Spleen (tissue), 11 donors: ENCODE data around the gene GNG7. TPM values are rescaled to one million over a fixed set of nuclear protein-coding genes. Genes with fewer than 3 reads are reported as not detected.

Experiments used
- DNase-seq: peaks from one replicate; pipeline ENCODE4 v3.0.0-alpha.2; 2020
- H3K27ac ChIP-seq, 8 donors: fragments of 200-600 bp; sonication (generic) in 7 of 8; 1 replicate in 4 of 8; 2 replicates in 4 of 8; pipeline versions ENCODE4 v1.5.0 to v1.8.0; 2016 to 2021; ENCODE audit warnings: inconsistent platforms in 4 of 8, mild to moderate bottlenecking in 4 of 8, moderate library complexity in 1 of 8
- H3K27me3 ChIP-seq, 7 donors: fragments of 200-600 bp; sonication (generic) in 6 of 7; replicated peaks in 1 of 7; 1 replicate in 4 of 7; 2 replicates in 3 of 7; pipeline versions ENCODE4 v1.5.0 to v1.8.0; 2016 to 2021; ENCODE audit warnings: inconsistent platforms in 3 of 7, mild to moderate bottlenecking in 1 of 7
- H3K36me3 ChIP-seq, 6 donors: fragments of 200-600 bp; sonication (generic) in 5 of 6; 1 replicate in 4 of 6; 2 replicates in 2 of 6; pipeline versions ENCODE4 v1.5.0 to v1.8.0; 2016 to 2021; ENCODE audit warnings: inconsistent platforms in 2 of 6
- H3K4me1 ChIP-seq, 6 donors: fragments of 200-600 bp; sonication (generic) in 5 of 6; 1 replicate in 3 of 6; 2 replicates in 3 of 6; pipeline versions ENCODE4 v1.5.0 to v1.8.0; 2016 to 2021; ENCODE audit warnings: inconsistent platforms in 3 of 6
- H3K4me3 ChIP-seq, 8 donors: fragments of 200-600 bp; sonication (generic) in 7 of 8; 1 replicate in 4 of 8; 2 replicates in 4 of 8; pipeline versions ENCODE4 v1.5.0 to v1.8.0; 2016 to 2021; ENCODE audit warnings: inconsistent platforms in 4 of 8, mild to moderate bottlenecking in 4 of 8, moderate library complexity in 2 of 8
- H3K9me3 ChIP-seq, 8 donors: fragments of 200-600 bp; sonication (generic) in 7 of 8; 1 replicate in 4 of 8; 2 replicates in 4 of 8; pipeline versions ENCODE4 v1.5.0 to v1.8.0; 2016 to 2021; ENCODE audit warnings: inconsistent platforms in 4 of 8
- CTCF ChIP-seq, 11 experiments: fragments of 200-600 bp in 7 of 11; fragments of 450-650 bp in 4 of 11; sonication (generic) in 4 of 11; IDR thresholded peaks in 8 of 11; conservative IDR thresholded peaks in 3 of 11; 1 replicate in 7 of 11; 2 replicates in 4 of 11; pipeline versions ENCODE4 v1.4.0 to v1.8.0; 2016 to 2021; ENCODE audit warnings: antibody characterized with exemption in 11 of 11, inconsistent platforms in 4 of 11, mild to moderate bottlenecking in 1 of 11
- POLR2A ChIP-seq, 3 donors: fragments of 450-650 bp; IDR thresholded peaks; one replicate each; pipeline ENCODE4 v1.5.1; 2017; ENCODE audit warnings: antibody characterized with exemption in 3 of 3, mild to moderate bottlenecking in 1 of 3
- POLR2AphosphoS5 ChIP-seq, 3 donors: sonication (generic); formaldehyde crosslinking; IDR thresholded peaks; one replicate each; pipeline ENCODE4 v1.5.1; 2017; ENCODE audit warnings: antibody characterized with exemption in 3 of 3
- WGBS, 5 donors: extraction: QIAGEN DNeasy Blood & Tissue Kit in 3 of 5; methylation state at CpG; one replicate each; pipeline versions ENCODE4 v1.1.5 to v1.1.7; 2013 to 2018; 5-methylcytosine and 5-hydroxymethylcytosine counted together
- intact Hi-C: fragments of 100-400 bp; cut with DNase I; formaldehyde crosslinking; loops from one replicate; pipeline ENCODE4 v1.15.0; 2023; ENCODE audit warnings: low total_unique reads
- polyA plus RNA-seq, 3 donors: library from polyadenylated mRNA; stranded (reverse); fragments of 200-250 nt; gene quantifications; one replicate each; pipeline ENCODE4 v1.2.1, GENCODE V29; 2013
- total RNA-seq, 7 donors: library from RNA; depleted of rRNA in 3 of 7; stranded (reverse); fragments of >200 nt in 3 of 7; fragmentation: NEBNext Ultra II Directional in 4 of 7; extraction: Animal tissue kit (Norgen Biotek cat#: 25700) in 4 of 7; gene quantifications; one replicate each; pipeline versions ENCODE4 v1.1.0 to v1.2.1, GENCODE V29; 2016 to 2021
- donor health status: healthy with polysubstance abuse.
- donor health status: DM: no; HTN: no; CAD: no; lungs with moderate emphysema.
- donor health status: DM: no; HTN: no; CAD: no.
- donor health status: Bipolar disorder and iron deficiency.
- donor health status: healthy.
- donor health status: DM: no; HTN: no; CAD: no.
- donor health status: DM: yes; HTN: yes; CAD: no.

Gene GNG7
- total and polyA plus RNA-seq, 10 donors, result 17.2 to 34.6 (median 18.9) TPM

GRCh38 chr19:2739602-2740313 is 37.3 kb upstream of the GNG7 start, which contains the start of gene SLC39A3:
Gene SLC39A3 (minus strand): TSS chr19:2740017. CDS start chr19:2737257, 2,760 bp downstream.
- peaks cover 0 to 13% (median 0%) of the 10 kb centered on the region in 7 donors for H3K27me3 ChIP-seq
- WGBS, 5 donors, result 1 to 2% (median 1%) methylated on average over 10 to 64 of the region's 64 CpGs
- H3K36me3 ChIP-seq, result peaks cover 0 to 28% (median 23%) of the 10 kb centered on the region in 6 donors
- intact Hi-C loops, result no loop called here
- TF ChIP-seq POLR2AphosphoS5 (IDR thresholded peaks at IDR 0.05) (peak; percentile 76 to 87 (median 81)), CTCF (IDR thresholded peaks at IDR 0.05 in 8 of 11, conservative IDR thresholded peaks at IDR 0.05 in 3 of 11) (peak; percentile 13 to 62 (median 44)), POLR2A (IDR thresholded peaks at IDR 0.05) (no peak)
- H3K9me3 ChIP-seq, result peaks cover 0 to 8% (median 0%) of the 10 kb centered on the region in 8 donors
- peak; percentile 97 for DNase-seq
- H3K4me1 ChIP-seq, result peaks cover 0 to 45% (median 30%) of the 10 kb centered on the region in 6 donors
- peak within 1 kb of the TSS; percentile 63 to 89 (median 79) for H3K27ac ChIP-seq
- peak within 1 kb of the TSS; percentile 82 to 100 (median 94) for H3K4me3 ChIP-seq

GRCh38 chr19:2736550-2737190 is 34.2 kb upstream of the GNG7 start:
- no peak for DNase-seq
- peak overlapping the region in 2 of 8 donors; percentile 11 to 37 for H3K27ac ChIP-seq
- H3K9me3 ChIP-seq, result peaks cover 0 to 8% (median 0%) of the 10 kb centered on the region in 8 donors
- peak overlapping the region in 1 of 8 donors; percentile 3 for H3K4me3 ChIP-seq
- H3K36me3 ChIP-seq, result peaks cover 0 to 59% (median 49%) of the 10 kb centered on the region in 6 donors
- peaks cover 0 to 53% (median 32%) of the 10 kb centered on the region in 6 donors for H3K4me1 ChIP-seq
- WGBS, 5 donors, result 81 to 97% (median 94%) methylated on average over 13 to 15 of the region's 15 CpGs
- TF ChIP-seq POLR2A (IDR thresholded peaks at IDR 0.05), result no peak
- TF ChIP-seq CTCF (IDR thresholded peaks at IDR 0.05 in 8 of 11, conservative IDR thresholded peaks at IDR 0.05 in 3 of 11), result no peak
- no peak for TF ChIP-seq POLR2AphosphoS5 (IDR thresholded peaks at IDR 0.05)
- intact Hi-C loops, result no loop called here
- H3K27me3 ChIP-seq, result peaks cover 0 to 9% (median 0%) of the 10 kb centered on the region in 7 donors

GRCh38 chr19:2735374-2735773 is 32.9 kb upstream of the GNG7 start:
- Histone ChIP-seq H3K27ac (no peak overlapping the region), H3K4me1 (peaks cover 0 to 52% (median 32%) of the 10 kb centered on the region in 6 donors), H3K4me3 (no peak overlapping the region), H3K9me3 (peaks cover 0 to 8% (median 0%) of the 10 kb centered on the region in 8 donors), H3K27me3 (no peaks in the 10 kb centered on the region), H3K36me3 (peaks cover 0 to 67% (median 51%) of the 10 kb centered on the region in 6 donors)
- WGBS, 5 donors, result 87 to 95% (median 93%) methylated on average over 9 to 12 of the region's 12 CpGs
- TF ChIP-seq POLR2AphosphoS5 (IDR thresholded peaks at IDR 0.05), result no peak
- TF ChIP-seq CTCF (IDR thresholded peaks at IDR 0.05 in 8 of 11, conservative IDR thresholded peaks at IDR 0.05 in 3 of 11), result no peak
- no peak for TF ChIP-seq POLR2A (IDR thresholded peaks at IDR 0.05)
- intact Hi-C loops, result no loop called here
- DNase-seq, result no peak
